AG04450 (cell line): Measurements from ENCODE around the gene IMPDH2. TPM values are rescaled to one million over a fixed set of nuclear protein-coding genes. Genes with fewer than 3 reads are reported as not detected.

Experiments used
- CTCF ChIA-PET: fragments of 300-600, 350-600 bp; formaldehyde crosslinking; extraction: SDS; loops from one replicate; lab custom pipeline; 2022; ENCODE audit warnings: antibody characterized with exemption, inconsistent platforms; lab: Charles Lee
- POLR2A ChIA-PET: fragments of 350-600 bp; formaldehyde crosslinking; extraction: SDS; loops from one replicate; lab custom pipeline; 2021; ENCODE audit warnings: antibody characterized with exemption, inconsistent platforms; lab: Yijun Ruan, JAX
- DNase-seq: peaks from one replicate; pipeline ENCODE4 v3.0.0-alpha.2; 2011; ENCODE audit warnings: low read depth, low spot score
- H3K27ac ChIP-seq: one replicate; pipeline ENCODE4 v1.5.1; 2012; ENCODE audit warnings: low read depth, low read length, control low read depth
- H3K27me3 ChIP-seq: one replicate; pipeline ENCODE4 v1.6.0; 2012; ENCODE audit warnings: low read length; ENCODE audit not compliant: control insufficient read depth, insufficient read depth
- H3K4me3 ChIP-seq: 2 replicates; pipeline ENCODE4 v1.5.1; 2011; ENCODE audit warnings: mild to moderate bottlenecking, low read depth, low read length, control low read depth
- H3K9me3 ChIP-seq: 2 replicates; pipeline ENCODE4 v1.5.1; 2012; ENCODE audit warnings: low read length; ENCODE audit not compliant: control insufficient read depth, insufficient read depth
- CTCF ChIP-seq: IDR thresholded peaks from 2 replicates; pipeline ENCODE4 v1.5.1; 2011; ENCODE audit warnings: low read depth, low read length, control low read depth, inconsistent platforms
- polyA plus RNA-seq: library from polyadenylated mRNA; depleted of rRNA; stranded (reverse); fragments of >200 nt; gene quantifications from 2 replicates; pipeline ENCODE4 v1.2.3, GENCODE V29; 2011

IMPDH2 gene
- polyA plus RNA-seq, 1 experiment = 268 TPM

DNA sequence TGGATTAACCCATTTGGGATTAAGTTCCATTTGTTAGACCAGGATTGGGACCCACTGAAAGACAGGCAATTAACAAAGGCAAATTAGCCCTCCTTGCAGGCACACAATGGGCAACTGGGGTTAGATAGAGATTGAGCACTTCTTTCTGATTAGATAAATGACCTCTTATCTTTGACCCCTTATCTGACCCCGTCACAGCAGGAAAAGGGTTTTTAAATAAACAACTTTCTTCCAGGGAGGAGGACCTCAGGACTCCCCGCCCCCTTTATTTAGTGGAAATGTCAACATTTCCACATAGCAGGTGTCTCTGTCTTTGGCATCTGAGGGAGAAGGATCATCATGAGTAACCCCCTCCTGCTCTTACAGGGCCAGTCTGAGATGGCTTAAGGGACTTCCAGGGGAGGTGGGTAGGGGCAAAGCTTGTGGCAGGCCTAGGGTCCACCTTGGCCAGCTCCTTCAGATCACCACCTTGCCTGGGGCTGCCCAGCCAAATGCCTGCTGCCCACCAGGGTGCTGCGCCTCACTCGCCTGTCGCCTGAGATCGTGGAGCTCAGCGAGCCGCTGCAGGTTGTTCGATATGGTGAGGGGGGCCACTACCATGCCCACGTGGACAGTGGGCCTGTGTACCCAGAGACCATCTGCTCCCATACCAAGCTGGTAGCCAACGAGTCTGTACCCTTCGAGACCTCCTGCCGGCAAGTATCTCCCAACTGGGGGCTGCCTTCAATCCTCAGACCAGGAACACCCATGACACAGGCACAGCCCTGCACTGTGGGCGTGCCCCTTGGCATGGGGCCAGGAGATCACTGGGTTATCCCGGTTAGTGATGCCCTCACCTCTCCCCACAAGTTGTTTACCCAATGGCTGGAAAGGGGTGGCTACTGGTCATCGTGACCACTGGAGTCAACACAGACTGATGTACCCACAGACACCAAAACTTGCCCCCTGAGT, 24.6 kb downstream of the IMPDH2 start:
- no peak overlapping the region for H3K4me3 ChIP-seq
- DNase-seq = no peak
- no peaks in the 10 kb centered on the region for H3K27me3 ChIP-seq
- ChIA-PET POLR2A (interaction anchor here (4.5 kb wide), 1 partner anchor 14 kb away, joined by 70 read pairs; the partner anchor contains the start of gene P4HTM), CTCF (interaction anchor here (0.8 kb wide), 1 partner anchor 15 kb away, joined by 3 read pairs; the partner anchor contains the start of gene P4HTM)
- H3K27ac ChIP-seq = no peak overlapping the region
- no peak for TF ChIP-seq CTCF
- peaks cover 4% of the 10 kb centered on the region; the same call in 1 of the 2 replicates for H3K9me3 ChIP-seq

- Histone ChIP-seq H3K27me3 (no peaks in the 10 kb centered on the region), H3K9me3 (no peaks in the 10 kb centered on the region), H3K4me3 (no peak overlapping the region), H3K27ac (no peak overlapping the region)
- ChIA-PET POLR2A (no interaction called here), CTCF (no interaction called here)
- no peak for DNase-seq
- TF ChIP-seq CTCF = no peak
These were observed 28.0 kb downstream of the IMPDH2 start for GRCh38 chr3:49001155-49001554.

GRCh38 chr3:48999085-48999858, 29.9 kb downstream of the IMPDH2 start:
- Histone ChIP-seq H3K27ac (no peak overlapping the region), H3K9me3 (no peaks in the 10 kb centered on the region), H3K27me3 (no peaks in the 10 kb centered on the region), H3K4me3 (no peak overlapping the region)
- TF ChIP-seq CTCF = no peak
- ChIA-PET POLR2A (no interaction called here), CTCF (interaction anchor here (0.9 kb wide), 1 partner anchor 10 kb away, joined by 4 read pairs; the partner anchor contains the start of gene P4HTM)
- no peak for DNase-seq

GRCh38 chr3:48997714-48998637, 31.2 kb downstream of the IMPDH2 start:
- Histone ChIP-seq H3K4me3 (no peak overlapping the region), H3K9me3 (no peaks in the 10 kb centered on the region), H3K27ac (no peak overlapping the region), H3K27me3 (no peaks in the 10 kb centered on the region)
- ChIA-PET POLR2A (no interaction called here), CTCF (interaction anchor here (1.0 kb wide), 1 partner anchor 9 kb away, joined by 5 read pairs; the partner anchor contains the start of gene WDR6)
- TF ChIP-seq CTCF = no peak
- no peak for DNase-seq
